HepG2 (cell line): Measurements from ENCODE around the gene PTGES3. TPM values are rescaled to one million over a fixed set of nuclear protein-coding genes. Genes with fewer than 3 reads are reported as not detected.

Experiments
- ATAC-seq: fragments of 200-7000 bp; cut with Tn5 transposase; 3 replicates; pipeline ENCODE4 v1.9.1; 2020; ENCODE audit warnings: mild to moderate bottlenecking, moderate library complexity
- BruUV-seq: library from RNA; stranded (reverse); fragments of 400-500 nt; replicated peaks from 2 replicates; lab custom pipeline; 2021; lab: Mats Ljungman, UMichigan
- CTCF ChIA-PET: fragments of 300-600 bp; formaldehyde crosslinking; extraction: SDS; loops from one replicate; lab custom pipeline; 2021; ENCODE audit warnings: low total read pairs, inconsistent platforms, low intra/inter-chr PET ratio; lab: Yijun Ruan, JAX
- POLR2A ChIA-PET: fragments of 350-600 bp; sonication (Branson Sonifier 250); formaldehyde crosslinking; loops from one replicate; lab custom pipeline; 2020; ENCODE audit warnings: antibody characterized with exemption, inconsistent platforms; lab: Yijun Ruan, JAX
- DNase-seq: peaks from one replicate; pipeline ENCODE4 v3.0.0-alpha.2; 2015; ENCODE audit warnings: low spot score
- FAIRE-seq: peaks from 3 replicates; lab custom pipeline; 2011; peaks lifted over from hg19 to GRCh38; lab: Jason Lieb, UNC
- H2AFZ ChIP-seq: one replicate; pipeline ENCODE4 v1.6.1; 2011; ENCODE audit warnings: low read length, inconsistent platforms
- H3K27ac ChIP-seq: fragments of 300-600 bp; 3 replicates; pipeline ENCODE4 v1.8.0; 2011; ENCODE audit warnings: mixed run types, mild to moderate bottlenecking, mixed read lengths, low read length, inconsistent platforms; ENCODE audit not compliant: insufficient read depth; ENCODE audit errors: extremely low read length
- H3K27me3 ChIP-seq, 2 experiments: fragments of 200-600 bp in 1 of 2; 2 replicates in 1 of 2; 3 replicates in 1 of 2; pipeline versions ENCODE4 v1.6.0 to v1.8.0; 2011; ENCODE audit warnings: low read length in 2 of 2, mild to moderate bottlenecking in 2 of 2, moderate library complexity in 2 of 2, inconsistent platforms in 1 of 2; ENCODE audit not compliant: insufficient read depth in 2 of 2, control insufficient read depth in 1 of 2
- H3K36me3 ChIP-seq, 2 experiments: fragments of 200-600 bp in 1 of 2; replicated peaks in 1 of 2; 2 replicates in 1 of 2; 3 replicates in 1 of 2; pipeline versions ENCODE4 v1.5.1 to v1.8.0; 2011; ENCODE audit warnings: low read length in 2 of 2, inconsistent platforms in 1 of 2; ENCODE audit not compliant: insufficient read depth in 2 of 2, control insufficient read depth in 1 of 2
- H3K4me1 ChIP-seq: 2 replicates; pipeline ENCODE4 v1.5.1; 2012; ENCODE audit warnings: low read length, inconsistent platforms; ENCODE audit not compliant: insufficient read depth
- H3K4me2 ChIP-seq: 2 replicates; pipeline ENCODE4 v1.6.0; 2011; ENCODE audit warnings: low read depth, low read length, inconsistent platforms
- H3K4me3 ChIP-seq, 3 experiments: fragments of 200-600 bp in 1 of 3; sonication (generic), shearing (Covaris generic) in 1 of 3; replicated peaks in 1 of 3; 2 replicates each; pipeline ENCODE4 v1.5.1; 2011 to 2016; ENCODE audit warnings: low read length in 3 of 3, inconsistent platforms in 2 of 3, low read depth in 2 of 3, mild to moderate bottlenecking in 2 of 3, control low read depth in 1 of 3, mixed read lengths in 1 of 3; ENCODE audit not compliant: insufficient read depth in 1 of 3
- H3K79me2 ChIP-seq: one replicate; pipeline ENCODE4 v1.6.1; 2011; ENCODE audit warnings: low read length, inconsistent platforms; ENCODE audit not compliant: insufficient read depth
- H3K9ac ChIP-seq: 2 replicates; pipeline ENCODE4 v1.6.0; 2011; ENCODE audit warnings: mild to moderate bottlenecking, low read depth, low read length, inconsistent platforms; ENCODE audit not compliant: insufficient read depth
- H3K9me3 ChIP-seq: 2 replicates; pipeline ENCODE4 v1.5.1; 2012; ENCODE audit warnings: mild to moderate bottlenecking, low read length
- H4K20me1 ChIP-seq: 2 replicates; pipeline ENCODE4 v1.6.0; 2011; ENCODE audit warnings: inconsistent platforms, mild to moderate bottlenecking, low read length, moderate library complexity; ENCODE audit not compliant: insufficient read depth
- RBFOX2 ChIP-seq: fragments of 200-400 bp; formaldehyde crosslinking; IDR thresholded peaks from 2 replicates; pipeline ENCODE4 v1.6.1; 2017; ENCODE audit warnings: low read depth, mild to moderate bottlenecking, low read length
- SRSF9 ChIP-seq: fragments of 200-400 bp; formaldehyde crosslinking; IDR thresholded peaks from 2 replicates; pipeline ENCODE4 v1.6.1; 2018; ENCODE audit warnings: borderline replicate concordance, mild to moderate bottlenecking, low read depth, low read length; ENCODE audit not compliant: insufficient read depth, poor library complexity, severe bottlenecking
- ZNF234 ChIP-seq: sonication (generic); formaldehyde crosslinking; conservative IDR thresholded peaks from 2 replicates; pipeline ENCODE4 v1.5.1; 2020; ENCODE audit warnings: mild to moderate bottlenecking, missing genetic modification reagents
- WGBS: methylation state at CpG from one replicate; pipeline ENCODE4 v1.1.6; 2017; ENCODE audit warnings: low lambda C conversion rate; 5-methylcytosine and 5-hydroxymethylcytosine counted together
- in situ Hi-C: cut with HindIII; loops from 2 replicates; pipeline ENCODE4 v1.10.0; 2017; ENCODE audit warnings: low pct_unique_long_range_greater_than_20kb; ENCODE audit not compliant: extremely low pct_ligation_motif_present
- intact Hi-C: fragments of 100-400 bp; cut with micrococcal nuclease; formaldehyde crosslinking; loops from one replicate; pipeline ENCODE4 v1.10.0; 2022; ENCODE audit not compliant: unreplicated experiment
- polyA plus RNA-seq, 8 experiments: library from polyadenylated mRNA; depleted of rRNA in 3 of 8; stranded (reverse) in 7 of 8; unstranded in 1 of 8; fragments of >200 nt; fragmentation: Illumina TruSeq in 4 of 8; extraction: Trizol in 4 of 8; gene quantifications; 2 replicates each; pipeline versions ENCODE4 v1.2.1 to v1.2.3, GENCODE V29; 2011 to 2016; ENCODE audit warnings: low read depth in 4 of 8, missing spikeins in 1 of 8, mixed read lengths in 1 of 8; ENCODE audit not compliant: insufficient read depth in 1 of 8
- total RNA-seq, 5 experiments: library from RNA; depleted of rRNA; stranded (reverse); fragments of >200 nt; fragmentation: Illumina TruSeq; extraction: Trizol; gene quantifications; 2 replicates each; pipeline ENCODE4 v1.2.3, GENCODE V29; 2016; ENCODE audit warnings: low read depth in 1 of 5
- TF ChIP-seq, protein P1 (sequence below): sonication (generic); formaldehyde crosslinking; IDR thresholded peaks from 2 replicates; pipeline ENCODE4 v1.5.0; 2020; ENCODE audit warnings: mild to moderate bottlenecking, missing genetic modification reagents

The PTGES3 gene
- total and polyA plus RNA-seq, 2 of the 13 experiments (the other 11 are each of a cell fraction or from before 2014, with no cell fraction given), result 54.4 to 159 TPM

DNA sequence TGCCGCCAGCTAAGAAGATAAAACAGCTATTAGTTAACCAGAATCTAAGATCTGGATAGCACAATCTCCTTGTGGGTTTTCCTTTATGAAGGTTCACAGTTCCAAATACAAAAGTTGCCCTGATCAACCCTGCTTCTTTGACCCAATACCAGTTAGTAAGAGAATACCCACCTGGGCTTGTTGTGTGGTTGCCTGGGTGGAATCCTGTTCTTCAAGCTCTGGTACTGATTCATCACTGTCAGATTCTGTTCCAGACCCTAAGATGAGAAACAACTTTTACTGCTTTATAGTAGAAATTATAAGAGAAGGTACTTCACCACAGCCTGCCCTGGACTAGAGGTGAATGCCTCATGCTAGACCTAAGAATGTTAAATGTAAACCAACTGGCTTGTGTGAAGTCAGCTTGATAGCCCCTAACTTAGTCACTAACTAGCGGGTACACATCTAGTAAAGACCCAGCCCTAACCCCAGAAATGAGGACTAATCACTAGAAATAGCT is 26.4 kb upstream of the PTGES3 start:
- POLR2A ChIA-PET, result interaction anchor here (1.7 kb wide), 1 partner anchor 11 kb away, joined by 7 read pairs; the partner anchor contains the start of gene NACA
- TF ChIP-seq SRSF9 (no peak), RBFOX2 (peak; percentile 29; the same call in 1 of the 2 replicates)
- ATAC-seq, result no peak
- BruUV-seq, result no TSS peak
- no peak overlapping the region for H3K9ac ChIP-seq
- H3K9me3 ChIP-seq, result no peaks in the 10 kb centered on the region
- H3K27ac ChIP-seq, result no peak overlapping the region
- no peak overlapping the region for H3K4me2 ChIP-seq
- H3K4me3 ChIP-seq, result no peak overlapping the region
- H3K36me3 ChIP-seq, result peaks cover 31 to 55% of the 10 kb centered on the region in 2 experiments
- H3K4me1 ChIP-seq, result peaks cover 21% of the 10 kb centered on the region; the same call in 1 of the 2 replicates
- DNase-seq, result no peak
- no peaks in the 10 kb centered on the region for H3K27me3 ChIP-seq
- intact Hi-C loops (no loop called here), in situ Hi-C loops (no loop called here)
- peaks cover 32% of the 10 kb centered on the region for H3K79me2 ChIP-seq
- FAIRE-seq, result no peak
- 92% methylated on average over 2 of the region's 2 CpGs for WGBS
- CTCF ChIA-PET, result no interaction called here
- H2AFZ ChIP-seq, result no peak overlapping the region
- peaks cover 42% of the 10 kb centered on the region for H4K20me1 ChIP-seq

DNA sequence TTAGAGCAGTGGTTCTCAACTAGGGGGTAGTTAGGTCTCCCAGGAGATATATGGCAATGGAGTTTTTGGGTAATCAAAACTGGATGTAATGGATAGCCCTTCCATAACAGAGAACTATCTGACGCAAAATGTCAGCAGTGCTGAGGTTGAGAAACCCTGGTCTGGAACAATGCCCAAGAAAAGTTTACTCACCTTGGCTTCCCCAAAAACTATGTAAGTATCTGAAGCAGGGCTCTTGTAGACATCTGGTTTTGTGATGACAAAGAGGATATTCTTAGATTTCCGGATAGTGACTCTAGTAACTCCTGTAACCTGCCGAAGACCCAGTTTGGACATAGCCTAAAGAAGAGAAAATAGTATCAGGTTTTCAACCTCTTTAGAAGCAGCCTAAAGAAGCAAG is 25.3 kb upstream of the PTGES3 start:
- DNase-seq (no peak), FAIRE-seq (no peak), ATAC-seq (no peak)
- intact Hi-C loops, result no loop called here
- CTCF ChIA-PET, result no interaction called here
- Histone ChIP-seq H3K4me3 (no peak overlapping the region), H3K9ac (no peak overlapping the region), H3K79me2 (peaks cover 23% of the 10 kb centered on the region), H3K27ac (no peak overlapping the region), H3K36me3 (peaks cover 30 to 46% of the 10 kb centered on the region in 2 experiments), H2AFZ (no peak overlapping the region)
- TF ChIP-seq, protein P1, sequence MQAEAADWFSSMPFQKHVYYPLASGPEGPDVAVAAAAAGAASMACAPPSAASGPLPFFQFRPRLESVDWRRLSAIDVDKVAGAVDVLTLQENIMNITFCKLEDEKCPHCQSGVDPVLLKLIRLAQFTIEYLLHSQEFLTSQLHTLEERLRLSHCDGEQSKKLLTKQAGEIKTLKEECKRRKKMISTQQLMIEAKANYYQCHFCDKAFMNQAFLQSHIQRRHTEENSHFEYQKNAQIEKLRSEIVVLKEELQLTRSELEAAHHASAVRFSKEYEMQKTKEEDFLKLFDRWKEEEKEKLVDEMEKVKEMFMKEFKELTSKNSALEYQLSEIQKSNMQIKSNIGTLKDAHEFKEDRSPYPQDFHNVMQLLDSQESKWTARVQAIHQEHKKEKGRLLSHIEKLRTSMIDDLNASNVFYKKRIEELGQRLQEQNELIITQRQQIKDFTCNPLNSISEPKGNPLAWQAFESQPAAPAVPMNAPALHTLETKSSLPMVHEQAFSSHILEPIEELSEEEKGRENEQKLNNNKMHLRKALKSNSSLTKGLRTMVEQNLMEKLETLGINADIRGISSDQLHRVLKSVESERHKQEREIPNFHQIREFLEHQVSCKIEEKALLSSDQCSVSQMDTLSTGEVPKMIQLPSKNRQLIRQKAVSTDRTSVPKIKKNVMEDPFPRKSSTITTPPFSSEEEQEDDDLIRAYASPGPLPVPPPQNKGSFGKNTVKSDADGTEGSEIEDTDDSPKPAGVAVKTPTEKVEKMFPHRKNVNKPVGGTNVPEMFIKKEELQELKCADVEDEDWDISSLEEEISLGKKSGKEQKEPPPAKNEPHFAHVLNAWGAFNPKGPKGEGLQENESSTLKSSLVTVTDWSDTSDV (CRISPR knock-in tag), result no peak
- no peak for TF ChIP-seq ZNF234 (CRISPR knock-in tag)
- TF ChIP-seq, all 625 proteins: peak for 0
- POLR2A ChIA-PET, result interaction anchor here (1.7 kb wide), 1 partner anchor 12 kb away, joined by 7 read pairs; the partner anchor contains the start of gene NACA
- Histone ChIP-seq H4K20me1 (peaks cover 31% of the 10 kb centered on the region), H3K4me1 (peaks cover 12% of the 10 kb centered on the region; the same call in 1 of the 2 replicates), H3K4me2 (no peak overlapping the region), H3K27me3 (no peaks in the 10 kb centered on the region), H3K9me3 (no peaks in the 10 kb centered on the region)
- no TSS peak for BruUV-seq
- in situ Hi-C loops, result no loop called here
- WGBS, result 100% methylated on average over 3 of the region's 3 CpGs
